Lower leg skin (tissue), 3 donors: ENCODE data around the gene SIGMAR1.

Experiments
- POLR2A ChIP-seq, 2 donors: fragments of 450-650 bp; IDR thresholded peaks; one replicate each; pipeline ENCODE4 v1.6.1; 2016 to 2017; ENCODE audit warnings: antibody characterized with exemption in 2 of 2, mild to moderate bottlenecking in 1 of 2, moderate library complexity in 1 of 2
- TF ChIP-seq, protein P1 (sequence below), 3 donors: fragments of 450-650 bp; IDR thresholded peaks; one replicate each; pipeline ENCODE4 v1.5.1; 2016; ENCODE audit warnings: antibody characterized with exemption in 3 of 3, mild to moderate bottlenecking in 3 of 3, moderate library complexity in 2 of 3

- TF ChIP-seq, protein P1, sequence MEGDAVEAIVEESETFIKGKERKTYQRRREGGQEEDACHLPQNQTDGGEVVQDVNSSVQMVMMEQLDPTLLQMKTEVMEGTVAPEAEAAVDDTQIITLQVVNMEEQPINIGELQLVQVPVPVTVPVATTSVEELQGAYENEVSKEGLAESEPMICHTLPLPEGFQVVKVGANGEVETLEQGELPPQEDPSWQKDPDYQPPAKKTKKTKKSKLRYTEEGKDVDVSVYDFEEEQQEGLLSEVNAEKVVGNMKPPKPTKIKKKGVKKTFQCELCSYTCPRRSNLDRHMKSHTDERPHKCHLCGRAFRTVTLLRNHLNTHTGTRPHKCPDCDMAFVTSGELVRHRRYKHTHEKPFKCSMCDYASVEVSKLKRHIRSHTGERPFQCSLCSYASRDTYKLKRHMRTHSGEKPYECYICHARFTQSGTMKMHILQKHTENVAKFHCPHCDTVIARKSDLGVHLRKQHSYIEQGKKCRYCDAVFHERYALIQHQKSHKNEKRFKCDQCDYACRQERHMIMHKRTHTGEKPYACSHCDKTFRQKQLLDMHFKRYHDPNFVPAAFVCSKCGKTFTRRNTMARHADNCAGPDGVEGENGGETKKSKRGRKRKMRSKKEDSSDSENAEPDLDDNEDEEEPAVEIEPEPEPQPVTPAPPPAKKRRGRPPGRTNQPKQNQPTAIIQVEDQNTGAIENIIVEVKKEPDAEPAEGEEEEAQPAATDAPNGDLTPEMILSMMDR (IDR thresholded peaks at IDR 0.05): no peak
- TF ChIP-seq POLR2A (IDR thresholded peaks at IDR 0.05): no peak
Observed at GRCh38 chr9:34601937-34602573, 35.5 kb downstream of the SIGMAR1 start.
